G401 (cell line): ENCODE measurements around the gene PEX16. TPM values are rescaled to one million over a fixed set of nuclear protein-coding genes. Genes with fewer than 3 reads are reported as not detected.

Experiments
- DNase-seq: peaks from one replicate; pipeline ENCODE4 v3.0.0-alpha.2; 2015; ENCODE audit warnings: low spot score
- in situ Hi-C: cut with HindIII; loops from 2 replicates; pipeline ENCODE4 v1.10.0; 2016; ENCODE audit warnings: low sequenced_read_pairs, mixed read lengths
- total RNA-seq: library from RNA; depleted of rRNA; stranded (reverse); fragments of >200 nt; shearing (Covaris generic); gene quantifications from 2 replicates; pipeline ENCODE4 v1.2.3, GENCODE V29; 2014

Gene PEX16
- total RNA-seq, 1 experiment from 2014 or later = 32.5 TPM

GRCh38 chr11:45933131-45933831 lies 15.6 kb upstream of the PEX16 start:
- DNase-seq = no peak

GRCh38 chr11:45932217-45932616 lies 14.5 kb upstream of the PEX16 start:
- no peak for DNase-seq
- in situ Hi-C loops = no loop called here

More at GRCh38 chr11:45933131-45933831, 15.6 kb upstream of the PEX16 start:
- in situ Hi-C loops = no loop called here

GRCh38 chr11:45931739-45932138 lies 14.1 kb upstream of the PEX16 start:
- DNase-seq = no peak
- in situ Hi-C loops = no loop called here

- DNase-seq = no peak
Measured at GRCh38 chr11:45930951-45931570, 13.4 kb upstream of the PEX16 start.

DNA sequence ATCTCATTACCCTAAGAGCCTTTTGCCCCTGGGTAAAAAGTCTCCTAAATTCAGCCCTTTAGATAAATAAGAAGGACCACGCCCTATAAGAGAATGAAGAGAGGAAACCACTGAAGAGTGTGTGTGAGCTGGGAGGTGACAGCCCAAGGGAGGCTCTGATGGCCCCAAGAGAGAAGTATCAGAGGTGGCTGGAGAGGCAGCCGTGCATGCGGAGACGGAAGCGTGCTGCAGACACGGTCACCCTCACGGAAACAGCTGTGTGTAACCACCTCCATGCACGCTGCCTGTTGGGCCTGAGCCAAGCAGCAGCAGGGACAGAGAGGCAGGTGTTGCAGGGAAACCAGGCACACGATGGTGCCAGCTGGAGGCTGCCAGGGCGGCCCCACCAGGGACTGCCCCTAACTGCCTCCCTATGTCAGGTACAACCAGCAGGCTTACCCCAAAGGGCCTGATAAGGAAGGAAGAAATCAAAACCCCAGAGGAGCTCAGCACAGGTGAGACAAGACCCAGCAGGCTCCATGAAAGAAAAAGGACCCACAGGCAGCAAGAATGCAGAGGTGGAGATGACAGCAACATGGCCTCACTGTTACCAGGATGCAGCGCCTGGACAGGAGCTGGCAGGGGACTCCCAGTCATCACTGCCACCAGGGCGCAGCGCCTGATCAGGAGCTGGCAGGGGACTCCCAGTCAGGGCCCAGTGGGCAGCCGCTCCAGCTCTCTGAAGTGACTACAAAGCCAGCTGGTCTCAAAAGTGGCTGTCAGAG lies 12.5 kb upstream of the PEX16 start:
- in situ Hi-C loops = no loop called here
- DNase-seq = no peak

More at GRCh38 chr11:45930951-45931570, 13.4 kb upstream of the PEX16 start:
- in situ Hi-C loops = no loop called here

DNA sequence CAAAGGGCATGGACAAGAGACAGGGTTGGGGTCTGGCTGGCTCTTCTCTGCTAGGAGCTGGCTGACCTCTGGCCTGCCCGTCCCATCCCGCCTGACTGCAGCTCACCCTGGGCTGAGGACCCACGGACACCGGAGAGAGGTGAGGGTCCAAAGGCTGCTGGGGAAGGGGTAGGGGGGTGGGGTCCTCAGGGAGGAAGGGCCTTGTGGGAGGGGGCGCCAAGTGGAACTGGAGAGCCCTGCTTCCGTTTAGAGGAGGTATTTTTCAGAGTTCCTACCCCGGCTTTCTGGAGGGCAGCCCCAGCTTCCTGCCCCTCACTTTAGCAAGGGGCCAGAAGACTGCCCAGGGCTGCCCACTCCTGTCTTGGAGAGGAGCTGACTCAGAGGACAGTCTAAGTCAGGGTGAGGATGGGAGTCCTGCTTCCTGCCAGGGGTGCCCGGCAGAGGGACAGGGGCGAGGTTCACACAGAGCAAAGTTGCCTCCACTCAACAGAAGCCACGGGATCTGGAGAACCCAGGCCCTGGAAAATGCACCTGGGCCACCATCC lies 11.9 kb upstream of the PEX16 start:
- in situ Hi-C loops = no loop called here
- no peak for DNase-seq

GRCh38 chr11:45928535-45929215 lies 11.0 kb upstream of the PEX16 start:
- in situ Hi-C loops = no loop called here
- no peak for DNase-seq

- DNase-seq = no peak
- in situ Hi-C loops = no loop called here
Measured at GRCh38 chr11:45927684-45928413, 10.2 kb upstream of the PEX16 start.

GRCh38 chr11:45927332-45927683 lies 9.6 kb upstream of the PEX16 start:
- DNase-seq = no peak
- in situ Hi-C loops = no loop called here

DNA sequence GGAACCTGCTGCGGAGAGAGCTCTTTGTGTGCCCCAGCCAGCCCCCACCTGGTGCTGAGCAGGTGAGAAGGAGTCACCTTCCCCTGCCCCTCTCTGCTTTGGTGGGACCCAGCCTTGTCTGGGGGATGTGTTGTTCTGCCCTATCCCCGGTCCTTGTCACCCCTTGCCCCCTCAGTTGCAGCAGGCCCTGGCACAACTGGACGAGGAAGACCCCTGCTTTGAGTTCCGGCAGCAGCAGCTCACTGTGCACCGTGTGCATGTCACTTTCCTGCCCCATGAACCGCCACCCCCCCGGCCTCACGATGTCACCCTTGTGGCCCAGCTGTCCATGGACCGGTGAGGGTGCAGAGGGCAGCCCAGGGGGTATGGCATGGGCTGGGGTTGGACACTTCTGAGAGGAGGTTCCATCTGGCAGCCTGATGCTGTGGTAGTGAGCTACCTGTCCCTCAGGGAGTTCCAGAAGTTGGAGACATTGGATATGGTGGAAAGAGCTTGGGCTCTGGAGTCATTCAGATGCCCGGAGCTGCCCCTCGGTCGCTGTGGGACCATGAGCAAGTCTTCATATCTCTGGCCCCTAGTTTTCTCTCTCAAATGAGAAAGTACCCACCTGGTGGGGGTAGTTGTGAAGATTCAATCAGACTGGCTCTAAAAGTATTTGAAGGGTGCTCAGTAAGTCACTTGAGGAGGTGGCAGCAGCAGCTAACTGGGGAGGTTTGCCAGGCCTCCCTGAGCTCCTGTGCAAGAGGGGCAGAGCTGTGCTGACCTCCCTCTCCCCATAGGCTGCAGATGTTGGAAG lies 9.1 kb upstream of the PEX16 start:
- no peak for DNase-seq
- in situ Hi-C loops = no loop called here

- no peak for DNase-seq
- in situ Hi-C loops = no loop called here
Measured at GRCh38 chr11:45926001-45926401, 8.3 kb upstream of the PEX16 start.

GRCh38 chr11:45925550-45925949 lies 7.9 kb upstream of the PEX16 start:
- no peak for DNase-seq
- in situ Hi-C loops = no loop called here

DNA sequence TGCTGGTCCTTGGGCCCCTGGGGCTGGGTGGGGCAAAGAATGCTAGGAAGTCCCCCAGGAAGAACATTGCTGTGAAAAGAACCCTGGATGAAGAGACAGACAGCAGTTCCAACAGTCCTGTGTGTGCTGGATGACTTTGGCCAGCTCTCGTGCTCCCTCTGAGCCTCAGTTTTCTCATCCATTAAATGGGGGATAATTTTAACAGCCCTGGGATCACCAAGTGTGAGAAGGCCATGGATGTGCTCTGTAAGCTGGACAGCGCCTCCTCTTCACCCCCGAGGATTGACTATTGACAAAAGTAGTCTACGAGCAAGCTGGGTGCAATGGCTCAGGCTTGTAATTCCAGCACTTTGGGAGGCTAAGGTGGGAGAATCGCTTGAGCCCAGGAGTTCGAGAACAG lies 7.2 kb upstream of the PEX16 start:
- no peak for DNase-seq

DNA sequence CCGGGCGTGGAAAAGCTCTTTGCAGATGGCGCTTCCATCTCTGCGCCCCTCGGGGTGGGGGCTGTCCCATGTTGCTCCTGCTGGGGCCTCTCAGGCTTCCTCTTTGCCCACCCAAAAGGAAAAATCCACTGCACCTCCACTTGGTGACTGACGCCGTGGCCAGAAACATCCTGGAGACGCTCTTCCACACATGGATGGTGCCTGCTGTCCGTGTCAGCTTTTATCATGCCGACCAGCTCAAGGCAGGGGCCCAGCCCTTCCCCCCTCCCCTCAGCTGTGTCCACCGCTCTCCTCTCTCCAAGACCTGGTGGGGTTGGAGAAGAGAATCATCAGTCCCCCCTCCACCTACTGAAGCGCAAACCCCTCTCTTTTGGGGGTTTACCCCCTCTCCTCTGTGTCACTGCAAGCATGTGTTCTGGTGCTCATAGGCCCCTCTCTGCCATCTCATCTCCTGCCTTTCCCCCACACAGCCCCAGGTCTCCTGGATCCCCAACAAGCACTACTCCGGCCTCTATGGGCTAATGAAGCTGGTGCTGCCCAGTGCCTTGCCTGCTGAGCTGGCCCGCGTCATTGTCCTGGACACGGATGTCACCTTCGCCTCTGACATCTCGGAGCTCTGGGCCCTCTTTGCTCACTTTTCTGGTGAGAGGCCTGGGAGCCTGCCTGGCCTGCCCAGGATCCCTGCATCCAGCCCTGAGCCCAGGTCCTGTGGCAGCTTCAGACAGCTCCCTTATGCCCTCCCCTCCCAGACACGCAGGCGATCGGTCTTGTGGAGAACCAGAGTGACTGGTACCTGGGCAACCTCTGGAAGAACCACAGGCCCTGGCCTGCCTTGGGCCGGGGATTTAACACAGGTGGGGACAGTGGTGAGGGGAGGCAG lies 6.6 kb upstream of the PEX16 start:
- in situ Hi-C loops = no loop called here

More for the DNA sequence above, 7.2 kb upstream of the PEX16 start:
- in situ Hi-C loops = no loop called here

GRCh38 chr11:45922425-45923082 lies 4.9 kb upstream of the PEX16 start, which contains the start of gene LARGE2:
Gene LARGE2 (plus strand): TSS chr11:45922656. CDS start chr11:45922883, 227 bp downstream.
- in situ Hi-C loops = no loop called here

More for the DNA sequence above, 6.6 kb upstream of the PEX16 start:
- no peak for DNase-seq

DNA sequence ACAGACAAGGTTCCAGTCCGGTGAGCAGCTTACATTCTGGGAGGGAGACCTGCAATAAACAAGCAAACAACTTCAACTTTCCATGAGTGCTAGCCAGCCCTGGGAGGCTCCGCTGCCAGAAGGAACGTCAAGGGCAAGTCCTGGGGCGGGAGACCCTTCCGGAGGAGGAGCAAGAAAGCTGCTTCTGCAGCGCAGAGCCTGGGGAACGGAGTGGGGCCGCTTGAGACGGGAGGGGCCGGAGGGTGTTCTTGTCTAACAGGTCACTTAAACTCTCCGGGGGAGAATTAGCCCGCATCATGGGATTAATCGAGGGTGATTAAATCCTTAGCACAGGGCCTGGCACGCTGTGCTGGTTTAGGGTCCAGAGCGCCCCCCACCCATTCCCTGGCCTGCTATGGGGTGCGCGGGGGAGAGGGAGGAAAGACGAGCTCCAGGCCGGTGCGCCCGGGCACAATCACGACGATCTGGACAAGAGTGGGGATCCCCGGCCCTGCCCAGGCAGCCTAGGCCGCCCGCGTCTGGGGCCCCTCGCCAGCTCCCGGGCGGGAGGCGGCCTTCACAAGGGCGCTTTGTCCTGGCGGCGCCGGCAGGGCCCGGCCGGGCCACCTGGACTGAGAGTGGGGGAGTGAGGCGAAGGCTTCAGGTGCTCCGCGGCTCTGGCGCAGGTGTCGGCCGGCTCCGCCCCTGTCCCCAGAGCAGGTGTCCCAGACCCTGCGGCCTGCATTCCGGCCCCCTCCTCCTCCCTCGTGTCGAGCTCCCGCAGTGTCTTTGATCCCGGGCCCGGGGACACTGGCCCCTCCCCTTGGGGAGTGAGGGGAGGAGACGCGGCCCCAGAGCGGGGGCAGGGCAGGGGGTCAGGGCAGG lies 4.1 kb upstream of the PEX16 start:
- DNase-seq = no peak
- in situ Hi-C loops = no loop called here

More at GRCh38 chr11:45922425-45923082, 4.9 kb upstream of the PEX16 start, which contains the start of gene LARGE2:
- no peak for DNase-seq
